ENCODE measurements around the gene CRPPA. TPM values are rescaled to one million over a fixed set of nuclear protein-coding genes. Genes with fewer than 3 reads are reported as not detected.

The CRPPA gene
- total and polyA plus RNA-seq, 2 of the 13 experiments (the other 11 are each of a cell fraction or from before 2014, with no cell fraction given) = 0.16 to 1.3 TPM

DNA sequence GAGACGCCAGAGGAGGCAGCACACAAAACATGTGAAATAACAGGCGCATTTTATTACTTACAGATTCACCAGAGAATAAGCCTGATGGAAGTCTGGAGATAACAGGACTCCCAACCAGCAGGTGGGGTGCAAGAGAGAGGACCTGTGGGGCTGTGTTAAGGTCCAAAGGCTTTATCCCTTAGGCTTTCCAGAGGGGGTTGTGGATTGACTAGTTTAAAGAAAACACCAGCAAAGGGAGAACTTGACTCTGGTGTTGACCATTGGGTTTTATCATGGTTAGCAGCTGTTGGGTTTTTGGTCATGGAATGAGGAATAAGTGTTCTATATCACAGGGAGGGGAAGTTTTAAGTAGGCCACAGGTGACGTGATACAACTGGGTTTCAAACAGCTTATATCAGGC, 1.6 kb upstream of the CRPPA start:
- ATAC-seq (no peak), FAIRE-seq (no peak), DNase-seq (ENCODE audit: low spot score) (no peak)
- no peak overlapping the region for H3K9ac ChIP-seq (ENCODE audit: insufficient read depth, low read depth, low read length)
- in situ Hi-C loops (cut with HindIII; ENCODE audit: extremely low pct_ligation_motif_present, low pct_unique_long_range_greater_than_20kb) (no loop called here), intact Hi-C loops (cut with micrococcal nuclease; ENCODE audit: unreplicated experiment) (loop anchor here (5.0 kb wide), 1 partner anchor 69 kb away; no protein-coding TSS in a partner anchor)
- H3K27ac ChIP-seq (ENCODE audit: extremely low read length, insufficient read depth, low read length) = no peak overlapping the region
- 0 out of 2 replicates have a peak overlapping the region, but pooled peaks have one; percentile 26 for H3K4me2 ChIP-seq (ENCODE audit: low read depth, low read length)
- no peaks in the 10 kb centered on the region for H4K20me1 ChIP-seq (ENCODE audit: insufficient read depth, low read length)
- H3K79me2 ChIP-seq (ENCODE audit: insufficient read depth, low read length) = no peaks in the 10 kb centered on the region
- no peaks in the 10 kb centered on the region for H3K27me3 ChIP-seq (ENCODE audit: control insufficient read depth in 1 of 2, insufficient read depth in 2 of 2, low read length in 2 of 2)
- POLR2A ChIA-PET = no interaction called here
- no TSS peak for BruUV-seq (replicated peaks)
- H3K36me3 ChIP-seq (replicated peaks in 1 of 2; ENCODE audit: control insufficient read depth in 1 of 2, insufficient read depth in 2 of 2, low read length in 2 of 2) = no peaks in the 10 kb centered on the region
- H3K9me3 ChIP-seq (ENCODE audit: low read length) = no peaks in the 10 kb centered on the region
- CTCF ChIA-PET (ENCODE audit: low intra/inter-chr PET ratio, low total read pairs) = no interaction called here
- 58% methylated on average over 3 of the region's 3 CpGs for WGBS (ENCODE audit: low lambda C conversion rate)
- peaks cover 24% of the 10 kb centered on the region for H3K4me1 ChIP-seq (ENCODE audit: insufficient read depth, low read length)
- no peak overlapping the region for H3K4me3 ChIP-seq (replicated peaks in 1 of 3; ENCODE audit: insufficient read depth in 1 of 3, low read depth in 2 of 3, low read length in 3 of 3)
- H2AFZ ChIP-seq (ENCODE audit: low read length) = no peak overlapping the region
- TF ChIP-seq ZNF407 (CRISPR knock-in tag; IDR thresholded peaks at IDR 0.05; ENCODE audit: not compliant biosample characterization) = no peak
- no peak for TF ChIP-seq CEBPG (CRISPR knock-in tag; IDR thresholded peaks at IDR 0.05)
- TF ChIP-seq TBX2 (CRISPR knock-in tag; IDR thresholded peaks at IDR 0.05; ENCODE audit: borderline replicate concordance) = no peak
- no peak for TF ChIP-seq ELF3 (CRISPR knock-in tag; IDR thresholded peaks at IDR 0.05)
- no peak for TF ChIP-seq ZMAT3 (CRISPR knock-in tag; conservative IDR thresholded peaks at IDR 0.05)
- TF ChIP-seq ZNF788 (CRISPR knock-in tag; IDR thresholded peaks at IDR 0.05; ENCODE audit: borderline replicate concordance) = no peak
- no peak for TF ChIP-seq MAF1 (CRISPR knock-in tag; IDR thresholded peaks at IDR 0.05; ENCODE audit: borderline replicate concordance)
- no peak for TF ChIP-seq ZNF556 (CRISPR knock-in tag; IDR thresholded peaks at IDR 0.05; ENCODE audit: borderline replicate concordance)
- TF ChIP-seq ZSCAN31 (CRISPR knock-in tag; IDR thresholded peaks at IDR 0.05; ENCODE audit: low read depth) = no peak
- TF ChIP-seq ZNF576 (CRISPR knock-in tag; IDR thresholded peaks at IDR 0.05) = no peak
- no peak for TF ChIP-seq ZNF607 (CRISPR knock-in tag; IDR thresholded peaks at IDR 0.05; ENCODE audit: borderline replicate concordance)
- TF ChIP-seq ZNF263 (CRISPR knock-in tag; IDR thresholded peaks at IDR 0.05) = no peak
- TF ChIP-seq KAT8 (CRISPR knock-in tag; IDR thresholded peaks at IDR 0.05) = no peak
- no peak for TF ChIP-seq RORA (CRISPR knock-in tag; IDR thresholded peaks at IDR 0.05)
- no peak for TF ChIP-seq ZNF510 (CRISPR knock-in tag; IDR thresholded peaks at IDR 0.05; ENCODE audit: low read depth)
